Natural killer cell treated with Interleukin-12 subunit alpha and Interleukin-12 subunit beta and Interleukin-15 and Interleukin-18, amount 100 ng/mL, for 72 hours (primary cell): ENCODE measurements around the gene ARHGAP22. TPM values are rescaled to one million over a fixed set of nuclear protein-coding genes. Genes with fewer than 3 reads are reported as not detected.
A peak's percentile ranks its signal among the peaks of the same experiment; 100 is the strongest.

Source experiments
- ATAC-seq, 2 donors: fragments of 150-1000 bp; cut with Tn5 transposase in 1 of 2; sonication (Bioruptor Pico), chemical (Tn5 transposase) in 1 of 2; 2 replicates each; pipeline ENCODE4 v1.10.0; 2021
- DNase-seq: peaks from one replicate; pipeline ENCODE4 v3.0.0; 2022; ENCODE audit warnings: low spot score
- H3K27ac Mint-ChIP-seq, 2 donors: 1 replicate in 1 of 2; 2 replicates in 1 of 2; pipeline ENCODE4 v1.8.0; 2022; ENCODE audit warnings: mixed read lengths in 2 of 2, mild to moderate bottlenecking in 1 of 2, moderate library complexity in 1 of 2
- H3K27me3 Mint-ChIP-seq, 2 donors: 1 replicate in 1 of 2; 2 replicates in 1 of 2; pipeline ENCODE4 v1.8.0; 2022; ENCODE audit warnings: mixed read lengths in 2 of 2
- H3K36me3 Mint-ChIP-seq: one replicate; pipeline ENCODE4 v1.8.0; 2022; ENCODE audit warnings: mixed read lengths
- H3K4me1 Mint-ChIP-seq, 2 donors: 1 replicate in 1 of 2; 2 replicates in 1 of 2; pipeline ENCODE4 v1.8.0; 2022; ENCODE audit warnings: low read depth in 2 of 2, mixed read lengths in 2 of 2, mild to moderate bottlenecking in 1 of 2
- H3K4me3 Mint-ChIP-seq: one replicate; pipeline ENCODE4 v1.8.0; 2022; ENCODE audit warnings: mixed read lengths
- H3K9me3 Mint-ChIP-seq: 2 replicates; pipeline ENCODE4 v1.8.0; 2022; ENCODE audit warnings: mixed read lengths
- total RNA-seq, 2 donors: library from RNA; stranded (reverse); gene quantifications; one replicate each; pipeline ENCODE4 v1.2.3, GENCODE V29; 2022

ARHGAP22 gene
- total RNA-seq, 2 donors from 2014 or later = 0.14 to 1.8 TPM

DNA sequence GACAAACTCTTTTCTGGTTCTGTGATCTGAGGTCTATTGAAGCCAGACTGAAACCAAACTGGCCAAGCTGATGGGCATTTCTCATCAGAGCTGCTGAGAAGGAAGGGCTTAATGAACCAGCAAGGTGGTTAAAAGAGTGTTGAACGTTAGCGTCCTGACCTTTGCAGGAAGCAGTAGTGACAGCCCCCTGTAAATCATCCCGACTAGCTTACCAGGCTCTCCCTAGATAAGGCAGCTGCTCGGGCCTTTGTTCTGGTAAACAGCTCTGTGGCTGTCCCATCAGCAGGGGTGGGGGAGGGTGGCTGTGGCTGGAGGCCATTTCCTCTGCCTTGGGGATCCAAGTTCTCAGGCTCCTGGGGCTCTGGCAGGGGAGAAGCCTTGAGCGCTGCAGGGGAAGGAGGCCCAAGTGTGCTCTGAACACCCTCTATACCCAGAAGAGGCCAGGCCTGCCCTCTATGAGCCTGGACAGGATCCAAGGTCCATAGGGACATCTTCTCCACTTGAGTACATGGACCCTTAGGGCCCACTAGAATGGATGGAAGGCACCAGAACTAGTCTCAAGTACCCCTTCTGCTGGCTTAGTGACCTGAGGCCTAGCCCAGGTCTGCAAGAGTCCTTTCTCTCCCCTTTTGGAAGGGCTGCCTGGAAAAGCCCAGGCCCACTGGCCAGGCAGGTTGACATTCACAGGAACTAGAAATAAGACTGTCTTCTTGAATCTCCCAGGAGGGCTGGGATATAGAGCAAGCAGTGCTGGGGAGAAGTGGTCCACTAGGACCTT, 134.6 kb downstream of the ARHGAP22 start:
- ATAC-seq (no peak), DNase-seq (no peak)
- Mint-ChIP-seq H3K4me1 (no peaks in the 10 kb centered on the region), H3K27ac (no peak overlapping the region), H3K27me3 (peaks cover 5 to 7% of the 10 kb centered on the region in 2 donors), H3K36me3 (no peaks in the 10 kb centered on the region), H3K4me3 (no peak overlapping the region), H3K9me3 (no peaks in the 10 kb centered on the region)

GRCh38 chr10:48469516-48470020, 135.3 kb downstream of the ARHGAP22 start:
- Mint-ChIP-seq H3K4me3 (no peak overlapping the region), H3K36me3 (no peaks in the 10 kb centered on the region), H3K27me3 (peaks cover 0 to under 1% of the 10 kb centered on the region in 2 donors), H3K27ac (no peak overlapping the region), H3K4me1 (no peaks in the 10 kb centered on the region), H3K9me3 (no peaks in the 10 kb centered on the region)
- ATAC-seq = no peak
- no peak for DNase-seq

DNA sequence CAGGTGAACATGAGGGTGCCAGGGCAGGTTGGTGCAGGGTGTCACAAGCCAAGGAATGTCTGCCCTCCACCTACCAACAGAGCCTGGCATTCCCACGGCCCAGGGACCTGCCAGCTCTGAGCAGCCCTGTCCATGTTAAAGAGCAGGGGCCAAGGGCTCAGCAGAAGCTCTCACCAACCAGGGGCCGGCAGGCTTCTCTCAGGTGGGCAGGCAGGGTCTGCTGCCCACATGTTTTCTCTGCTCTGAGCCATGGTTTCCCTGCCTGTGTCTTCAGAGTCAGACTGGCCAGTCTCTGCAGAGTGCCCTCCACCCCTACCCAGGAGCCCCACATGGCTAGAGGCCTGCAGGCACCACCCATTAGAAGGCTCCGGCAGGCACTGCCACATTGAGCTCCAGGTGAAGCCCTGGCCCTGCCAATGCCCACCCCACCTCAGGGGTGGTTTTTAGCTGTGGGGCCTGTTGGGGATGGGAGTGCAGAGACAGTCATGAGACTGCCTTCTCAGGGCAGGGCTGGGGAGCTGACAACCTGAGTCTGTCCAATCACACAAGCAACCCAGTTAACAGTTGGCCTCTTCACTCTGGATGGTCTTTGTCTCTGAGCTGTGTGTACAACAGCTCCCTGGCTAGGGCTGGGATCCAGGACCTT, 135.9 kb downstream of the ARHGAP22 start:
- Mint-ChIP-seq H3K36me3 (no peaks in the 10 kb centered on the region), H3K4me3 (no peak overlapping the region), H3K4me1 (no peaks in the 10 kb centered on the region), H3K9me3 (no peaks in the 10 kb centered on the region), H3K27ac (no peak overlapping the region), H3K27me3 (no peaks in the 10 kb centered on the region)
- no peak for DNase-seq
- ATAC-seq = no peak

GRCh38 chr10:48468130-48468790, 136.6 kb downstream of the ARHGAP22 start:
- H3K27me3 Mint-ChIP-seq = no peaks in the 10 kb centered on the region
- H3K36me3 Mint-ChIP-seq = no peaks in the 10 kb centered on the region
- H3K4me1 Mint-ChIP-seq = no peaks in the 10 kb centered on the region
- DNase-seq (no peak), ATAC-seq (no peak)
- H3K9me3 Mint-ChIP-seq = no peaks in the 10 kb centered on the region
- H3K4me3 Mint-ChIP-seq = no peak overlapping the region
- no peak overlapping the region for H3K27ac Mint-ChIP-seq

DNA sequence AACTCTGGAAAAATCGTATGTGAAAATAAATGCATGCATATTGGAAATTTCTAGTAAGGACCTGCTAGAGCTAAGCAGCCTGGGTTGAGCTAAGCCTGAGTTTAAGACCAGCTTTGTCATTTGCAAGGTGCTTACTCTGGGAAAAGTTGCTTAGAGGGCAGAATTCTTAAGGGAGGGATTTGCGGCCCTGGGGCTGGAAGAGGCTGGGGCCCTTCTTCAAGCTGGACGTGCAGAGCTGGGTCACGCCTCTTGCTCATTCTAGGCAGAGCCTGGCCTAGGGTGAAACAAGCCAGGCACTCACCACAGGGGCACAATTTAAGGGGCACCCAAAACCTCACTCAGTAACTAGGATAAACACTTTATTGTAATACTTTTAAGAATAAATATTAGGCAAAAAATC, 137.2 kb downstream of the ARHGAP22 start:
- no peaks in the 10 kb centered on the region for H3K36me3 Mint-ChIP-seq
- H3K27ac Mint-ChIP-seq = no peak overlapping the region
- no peaks in the 10 kb centered on the region for H3K4me1 Mint-ChIP-seq
- DNase-seq (no peak), ATAC-seq (no peak)
- H3K4me3 Mint-ChIP-seq = no peak overlapping the region
- no peaks in the 10 kb centered on the region for H3K9me3 Mint-ChIP-seq
- no peaks in the 10 kb centered on the region for H3K27me3 Mint-ChIP-seq

GRCh38 chr10:48466611-48467240, 138.1 kb downstream of the ARHGAP22 start:
- no peak for DNase-seq
- ATAC-seq = no peak

GRCh38 chr10:48465860-48466521, 138.9 kb downstream of the ARHGAP22 start:
- Mint-ChIP-seq H3K9me3 (no peaks in the 10 kb centered on the region), H3K4me1 (no peaks in the 10 kb centered on the region), H3K27ac (no peak overlapping the region), H3K27me3 (no peaks in the 10 kb centered on the region), H3K36me3 (no peaks in the 10 kb centered on the region), H3K4me3 (no peak overlapping the region)
- DNase-seq (no peak), ATAC-seq (no peak)

More at GRCh38 chr10:48466611-48467240, 138.1 kb downstream of the ARHGAP22 start:
- Mint-ChIP-seq H3K9me3 (no peaks in the 10 kb centered on the region), H3K4me1 (no peaks in the 10 kb centered on the region), H3K27me3 (no peaks in the 10 kb centered on the region), H3K4me3 (no peak overlapping the region), H3K27ac (no peak overlapping the region), H3K36me3 (no peaks in the 10 kb centered on the region)

GRCh38 chr10:48464871-48465736, 139.8 kb downstream of the ARHGAP22 start:
- Mint-ChIP-seq H3K36me3 (no peaks in the 10 kb centered on the region), H3K27me3 (no peaks in the 10 kb centered on the region)
- DNase-seq = no peak

GRCh38 chr10:48464121-48464870, 140.6 kb downstream of the ARHGAP22 start:
- Mint-ChIP-seq H3K27me3 (no peaks in the 10 kb centered on the region), H3K27ac (no peak overlapping the region), H3K36me3 (no peaks in the 10 kb centered on the region), H3K9me3 (no peaks in the 10 kb centered on the region), H3K4me1 (no peaks in the 10 kb centered on the region), H3K4me3 (no peak overlapping the region)
- ATAC-seq (no peak), DNase-seq (no peak)

More at GRCh38 chr10:48464871-48465736, 139.8 kb downstream of the ARHGAP22 start:
- Mint-ChIP-seq H3K27ac (no peak overlapping the region), H3K9me3 (no peaks in the 10 kb centered on the region), H3K4me3 (no peak overlapping the region), H3K4me1 (no peaks in the 10 kb centered on the region)
- ATAC-seq = peak in 1 of 2 donors; percentile 11

DNA sequence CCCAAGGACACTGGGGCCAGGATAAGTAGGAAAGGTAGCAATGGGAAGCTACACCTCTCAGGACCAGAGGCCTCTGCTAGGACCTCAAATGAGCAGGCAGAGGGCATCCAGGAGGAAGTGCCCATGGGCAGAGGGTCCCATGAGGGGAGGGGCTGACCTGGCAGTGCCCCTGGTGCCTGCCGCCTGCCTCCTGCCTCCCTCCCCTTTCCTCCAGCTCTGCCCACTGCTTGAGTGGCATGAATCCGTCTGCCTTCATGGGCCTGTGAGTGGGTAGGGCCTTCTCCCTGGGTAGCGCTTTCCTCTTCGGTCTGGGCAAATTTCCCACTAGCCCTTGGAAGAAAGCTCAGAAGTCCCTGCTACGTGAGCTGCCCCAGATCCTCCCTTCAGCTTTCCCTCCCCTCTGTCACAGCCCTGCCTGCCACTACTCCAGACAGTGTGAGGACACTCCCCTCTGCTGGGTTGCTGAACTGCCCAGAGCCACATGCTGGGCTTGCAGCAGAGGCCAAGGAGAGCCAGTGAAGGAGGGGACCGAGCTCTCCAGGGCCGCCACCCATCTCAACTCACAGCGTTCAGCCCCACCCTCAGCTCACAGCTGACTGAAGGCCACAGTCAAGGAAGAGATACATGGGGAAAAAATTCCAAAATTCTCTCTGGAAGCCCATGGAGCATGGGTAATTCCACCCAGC, 141.4 kb downstream of the ARHGAP22 start:
- Mint-ChIP-seq H3K27ac (no peak overlapping the region), H3K9me3 (no peaks in the 10 kb centered on the region), H3K4me3 (no peak overlapping the region), H3K27me3 (no peaks in the 10 kb centered on the region), H3K36me3 (no peaks in the 10 kb centered on the region), H3K4me1 (no peaks in the 10 kb centered on the region)
- ATAC-seq (no peak), DNase-seq (no peak)

DNA sequence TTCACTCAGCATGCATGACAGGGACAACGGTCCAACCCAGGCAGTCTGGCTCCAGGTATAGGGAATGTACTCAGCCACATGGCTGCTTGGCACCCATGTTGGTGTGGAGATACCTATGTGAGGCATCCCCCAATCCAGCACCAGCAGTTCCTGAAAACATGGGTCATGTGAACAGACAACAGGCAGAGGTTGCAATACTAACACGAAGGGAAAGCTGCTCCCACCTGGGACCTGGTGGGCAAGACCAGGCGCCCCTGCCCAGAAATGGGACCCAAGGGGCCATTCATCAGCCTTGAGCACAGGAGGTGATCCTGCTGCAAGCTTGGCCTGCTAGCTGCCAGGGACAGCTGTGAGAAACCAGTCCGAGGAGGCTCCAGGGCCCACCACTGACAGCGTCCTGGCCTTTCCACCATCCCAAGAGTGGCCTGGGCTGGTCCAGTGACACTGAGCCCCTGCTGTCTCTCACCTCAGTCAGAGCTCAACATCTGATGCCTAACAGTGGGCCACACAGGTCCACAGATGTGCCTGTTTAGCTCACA, 142.3 kb downstream of the ARHGAP22 start:
- no peak overlapping the region for H3K27ac Mint-ChIP-seq
- H3K4me1 Mint-ChIP-seq = no peaks in the 10 kb centered on the region
- no peaks in the 10 kb centered on the region for H3K9me3 Mint-ChIP-seq
- H3K4me3 Mint-ChIP-seq = no peak overlapping the region
- DNase-seq = peak; percentile 22
- H3K36me3 Mint-ChIP-seq = no peaks in the 10 kb centered on the region
- H3K27me3 Mint-ChIP-seq = no peaks in the 10 kb centered on the region
- no peak for ATAC-seq
